ENCODE results near the gene ACOT11. TPM values are rescaled to one million over a fixed set of nuclear protein-coding genes. Genes with fewer than 3 reads are reported as not detected.

Gene ACOT11
- total and polyA plus RNA-seq, 2 of the 13 experiments (the other 11 are each of a cell fraction or from before 2014, with no cell fraction given): 2.6 to 3.3 TPM

GRCh38 chr1:54542120-54542961, 5.7 kb upstream of the ACOT11 start (continued):
- TF ChIP-seq CCAR2 (optimal IDR thresholded peaks at IDR 0.05; ENCODE audit: low read depth, low read length) (no peak), IRX3 (CRISPR knock-in tag; IDR thresholded peaks at IDR 0.05; ENCODE audit: borderline replicate concordance, low read depth) (no peak), ARNTL (CRISPR knock-in tag; IDR thresholded peaks at IDR 0.05) (no peak), ZNF275 (CRISPR knock-in tag; IDR thresholded peaks at IDR 0.05; ENCODE audit: borderline replicate concordance) (peak; percentile 59; the same call in 1 of the 2 replicates), GFI1 (CRISPR knock-in tag; IDR thresholded peaks at IDR 0.05; ENCODE audit: borderline replicate concordance) (no peak), ZHX2 (IDR thresholded peaks at IDR 0.05; ENCODE audit: low read depth) (no peak), ZHX2 (CRISPR knock-in tag; IDR thresholded peaks at IDR 0.05; ENCODE audit: borderline replicate concordance) (no peak), TERF1 (CRISPR knock-in tag; IDR thresholded peaks at IDR 0.05) (no peak), ZFP62 (CRISPR knock-in tag; IDR thresholded peaks at IDR 0.05) (no peak), ZNF816 (CRISPR knock-in tag; IDR thresholded peaks at IDR 0.05; ENCODE audit: borderline replicate concordance) (peak; percentile 88; the same call in 1 of the 2 replicates), ZNF333 (CRISPR knock-in tag; IDR thresholded peaks at IDR 0.05; ENCODE audit: borderline replicate concordance) (no peak), ZNF296 (CRISPR knock-in tag; conservative IDR thresholded peaks at IDR 0.05) (no peak), ZNF607 (CRISPR knock-in tag; IDR thresholded peaks at IDR 0.05; ENCODE audit: borderline replicate concordance) (no peak), ATAD3A (CRISPR knock-in tag; IDR thresholded peaks at IDR 0.05) (no peak), ZNF547 (CRISPR knock-in tag; IDR thresholded peaks at IDR 0.05) (0 out of 2 replicates have a peak, but pooled peaks have one; percentile 10), ZNF280D (CRISPR knock-in tag; IDR thresholded peaks at IDR 0.05) (no peak), ZNF619 (CRISPR knock-in tag; IDR thresholded peaks at IDR 0.05) (no peak)

Measured in HepG2 (cell line).